Measurements from ENCODE around the gene LGSN. TPM values are rescaled to one million over a fixed set of nuclear protein-coding genes. Genes with fewer than 3 reads are reported as not detected.

Gene LGSN
- total and polyA plus RNA-seq, 12 donors, result 0.03 to 1.3 (median 0.11) TPM; not detected in 8

DNA sequence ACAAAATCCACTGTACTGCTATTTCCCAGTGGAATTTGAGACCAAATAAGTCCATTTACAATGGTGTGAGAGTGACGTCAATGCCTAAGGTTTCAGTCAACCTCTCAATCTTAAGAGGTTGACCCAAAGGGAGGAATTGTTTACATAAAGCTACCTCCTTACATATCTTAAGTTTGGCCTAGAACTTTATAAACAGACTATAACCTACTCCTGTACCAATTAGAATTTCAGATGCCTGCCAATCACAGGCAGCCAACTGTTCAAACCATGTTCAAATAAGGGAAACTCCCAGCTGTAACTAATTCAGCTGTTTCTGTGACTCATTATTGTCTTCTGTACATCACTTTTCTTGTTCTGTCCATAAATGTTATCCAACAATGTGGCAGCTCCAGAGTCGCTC lies 14.5 kb downstream of the LGSN start:
- H3K27me3 ChIP-seq, result no peaks in the 10 kb centered on the region
- no peaks in the 10 kb centered on the region for H3K9me3 ChIP-seq (replicated peaks in 1 of 3)
- WGBS, 4 donors, result 72 to 85% (median 79%) methylated on average over 2 of the region's 2 CpGs
- intact Hi-C loops (cut with DNase I), result no loop called here
- no peak for DNase-seq
- no peak overlapping the region for H3K27ac ChIP-seq
- no peaks in the 10 kb centered on the region for H3K36me3 ChIP-seq (replicated peaks in 1 of 2)
- no peaks in the 10 kb centered on the region for H3K4me1 ChIP-seq (replicated peaks in 1 of 2)
- TF ChIP-seq POLR2A (IDR thresholded peaks at IDR 0.05), result no peak
- TF ChIP-seq, protein P1, sequence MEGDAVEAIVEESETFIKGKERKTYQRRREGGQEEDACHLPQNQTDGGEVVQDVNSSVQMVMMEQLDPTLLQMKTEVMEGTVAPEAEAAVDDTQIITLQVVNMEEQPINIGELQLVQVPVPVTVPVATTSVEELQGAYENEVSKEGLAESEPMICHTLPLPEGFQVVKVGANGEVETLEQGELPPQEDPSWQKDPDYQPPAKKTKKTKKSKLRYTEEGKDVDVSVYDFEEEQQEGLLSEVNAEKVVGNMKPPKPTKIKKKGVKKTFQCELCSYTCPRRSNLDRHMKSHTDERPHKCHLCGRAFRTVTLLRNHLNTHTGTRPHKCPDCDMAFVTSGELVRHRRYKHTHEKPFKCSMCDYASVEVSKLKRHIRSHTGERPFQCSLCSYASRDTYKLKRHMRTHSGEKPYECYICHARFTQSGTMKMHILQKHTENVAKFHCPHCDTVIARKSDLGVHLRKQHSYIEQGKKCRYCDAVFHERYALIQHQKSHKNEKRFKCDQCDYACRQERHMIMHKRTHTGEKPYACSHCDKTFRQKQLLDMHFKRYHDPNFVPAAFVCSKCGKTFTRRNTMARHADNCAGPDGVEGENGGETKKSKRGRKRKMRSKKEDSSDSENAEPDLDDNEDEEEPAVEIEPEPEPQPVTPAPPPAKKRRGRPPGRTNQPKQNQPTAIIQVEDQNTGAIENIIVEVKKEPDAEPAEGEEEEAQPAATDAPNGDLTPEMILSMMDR (IDR thresholded peaks at IDR 0.05), result no peak
- no peak overlapping the region for H3K4me3 ChIP-seq

DNA sequence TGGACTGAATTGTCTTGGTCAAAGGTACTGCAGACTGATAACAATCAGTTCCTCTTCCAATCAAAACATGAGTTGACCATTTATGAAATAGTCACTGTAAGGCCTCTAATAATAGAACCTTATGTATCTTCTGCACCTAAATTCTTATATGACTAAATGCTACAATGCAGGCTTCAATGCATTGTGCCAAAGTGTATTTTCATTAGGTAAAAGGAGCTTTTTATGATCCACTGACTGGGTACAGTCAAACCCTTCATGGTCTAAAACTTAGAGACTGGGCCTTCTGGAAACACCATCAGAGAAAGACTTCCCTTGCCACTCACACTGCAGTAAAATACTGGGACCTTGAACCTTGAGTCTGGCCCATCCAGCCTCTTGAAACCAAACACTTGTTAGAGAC lies 16.3 kb downstream of the LGSN start:
- DNase-seq, result no peak
- no peaks in the 10 kb centered on the region for H3K4me1 ChIP-seq (replicated peaks in 1 of 2)
- no peaks in the 10 kb centered on the region for H3K27me3 ChIP-seq
- H3K9me3 ChIP-seq (replicated peaks in 1 of 3), result no peaks in the 10 kb centered on the region
- TF ChIP-seq POLR2A (IDR thresholded peaks at IDR 0.05), result no peak
- TF ChIP-seq, protein P1 (IDR thresholded peaks at IDR 0.05), result no peak
- no peak overlapping the region for H3K27ac ChIP-seq
- H3K36me3 ChIP-seq (replicated peaks in 1 of 2), result no peaks in the 10 kb centered on the region
- intact Hi-C loops (cut with DNase I), result no loop called here
- no peak overlapping the region for H3K4me3 ChIP-seq

DNA sequence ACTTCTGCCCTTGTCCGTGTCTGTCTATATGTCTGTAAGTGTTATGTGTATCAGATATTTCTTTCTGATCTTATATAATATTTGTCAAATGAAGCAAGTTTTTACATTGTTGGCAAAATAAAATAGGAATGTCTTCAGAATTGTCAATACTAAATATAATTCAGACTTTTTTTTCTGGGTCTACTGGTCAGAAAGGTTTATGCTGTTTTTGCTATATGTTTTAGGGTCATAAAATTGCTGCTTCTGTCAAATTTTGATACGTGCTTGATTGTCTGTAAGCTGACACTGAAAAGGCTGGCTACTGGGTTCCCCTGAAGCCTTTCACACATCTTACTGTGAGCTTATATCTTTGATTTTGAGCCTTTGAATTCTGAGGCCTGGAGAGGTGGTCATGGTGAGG lies 20.1 kb downstream of the LGSN start:
- H3K4me1 ChIP-seq (replicated peaks in 1 of 2), result no peaks in the 10 kb centered on the region
- H3K27me3 ChIP-seq, result peaks cover 2% of the 10 kb centered on the region
- no peak overlapping the region for H3K4me3 ChIP-seq
- no peaks in the 10 kb centered on the region for H3K36me3 ChIP-seq (replicated peaks in 1 of 2)
- WGBS, 4 donors, result 77 to 85% (median 80%) methylated on average over 2 of the region's 2 CpGs
- DNase-seq, result no peak
- intact Hi-C loops (cut with DNase I), result no loop called here
- H3K27ac ChIP-seq, result no peak overlapping the region
- TF ChIP-seq, protein P1 (IDR thresholded peaks at IDR 0.05), result no peak
- no peak for TF ChIP-seq POLR2A (IDR thresholded peaks at IDR 0.05)
- no peaks in the 10 kb centered on the region for H3K9me3 ChIP-seq (replicated peaks in 1 of 3)

DNA sequence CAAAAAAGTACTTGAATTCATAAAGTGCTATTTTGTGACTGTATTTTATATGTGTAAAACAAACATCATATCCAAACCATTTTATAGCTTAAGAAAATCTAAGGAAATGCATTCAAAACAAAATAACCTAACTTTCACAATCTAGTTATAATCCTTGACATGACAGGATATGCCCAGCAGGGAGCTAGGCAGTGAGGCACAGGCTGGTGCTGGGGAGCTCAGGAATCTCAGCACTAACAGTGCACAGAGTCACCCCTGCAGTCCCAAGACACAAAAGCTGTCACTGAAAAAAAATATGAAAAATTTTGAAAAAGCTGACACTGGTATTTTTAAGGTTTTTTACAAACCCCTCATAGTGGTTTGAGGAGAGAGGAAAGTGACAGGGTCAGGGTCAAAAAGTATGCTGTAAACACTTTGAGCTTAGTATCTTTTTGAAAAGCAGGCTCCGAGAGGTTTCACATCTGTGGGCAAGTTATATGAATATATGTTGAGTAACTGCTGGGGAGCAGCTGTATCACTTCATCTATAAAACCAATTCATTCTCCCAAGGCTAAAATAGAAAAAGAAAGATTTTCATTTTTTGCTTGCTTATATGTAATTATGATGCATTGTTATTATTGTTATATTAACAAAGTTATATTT lies 24.1 kb downstream of the LGSN start:
- no peak overlapping the region for H3K27ac ChIP-seq

More for the DNA sequence above, 24.1 kb downstream of the LGSN start:
- Histone ChIP-seq H3K4me3 (no peak overlapping the region), H3K27me3 (peaks cover 2% of the 10 kb centered on the region), H3K9me3 (replicated peaks in 1 of 3) (no peaks in the 10 kb centered on the region), H3K36me3 (replicated peaks in 1 of 2) (no peaks in the 10 kb centered on the region), H3K4me1 (replicated peaks in 1 of 2) (no peaks in the 10 kb centered on the region)
- DNase-seq, result no peak
- no peak for TF ChIP-seq POLR2A (IDR thresholded peaks at IDR 0.05)
- TF ChIP-seq, protein P1 (IDR thresholded peaks at IDR 0.05), result no peak
- intact Hi-C loops (cut with DNase I), result no loop called here
- WGBS, 4 donors, result 0 to 77% (median 52%) methylated on average over 1 of the region's 1 CpG
